ENCODE data around the gene ZMIZ1. TPM values are rescaled to one million over a fixed set of nuclear protein-coding genes. Genes with fewer than 3 reads are reported as not detected.

The ZMIZ1 gene
- total RNA-seq, 1 experiment from 2014 or later, result 22.4 TPM

- peaks cover 95% of the 10 kb centered on the region for H3K36me3 ChIP-seq
- no peaks in the 10 kb centered on the region for H3K27me3 ChIP-seq
- peak; percentile 56 for DNase-seq
- H3K4me3 ChIP-seq, result no peak overlapping the region
- H3K9me3 ChIP-seq, result no peaks in the 10 kb centered on the region
These were observed 60.7 kb downstream of the ZMIZ1 start for GRCh38 chr10:79129361-79129997.

GRCh38 chr10:79130255-79130654 lies 61.5 kb downstream of the ZMIZ1 start:
- Histone ChIP-seq H3K36me3 (peaks cover 95% of the 10 kb centered on the region), H3K9me3 (no peaks in the 10 kb centered on the region)

GRCh38 chr10:79130846-79131245 lies 62.1 kb downstream of the ZMIZ1 start:
- Histone ChIP-seq H3K36me3 (peaks cover 95% of the 10 kb centered on the region), H3K9me3 (no peaks in the 10 kb centered on the region), H3K27me3 (no peaks in the 10 kb centered on the region), H3K4me3 (no peak overlapping the region)
- no peak for DNase-seq

More at GRCh38 chr10:79130255-79130654, 61.5 kb downstream of the ZMIZ1 start:
- DNase-seq, result no peak
- H3K27me3 ChIP-seq, result no peaks in the 10 kb centered on the region
- H3K4me3 ChIP-seq, result no peak overlapping the region

- Histone ChIP-seq H3K4me3 (no peak overlapping the region), H3K27me3 (no peaks in the 10 kb centered on the region), H3K36me3 (peaks cover 95% of the 10 kb centered on the region), H3K9me3 (no peaks in the 10 kb centered on the region)
- no peak for DNase-seq
These were observed 63.3 kb downstream of the ZMIZ1 start for GRCh38 chr10:79131836-79132631.

GRCh38 chr10:79132681-79133381 lies 64.1 kb downstream of the ZMIZ1 start:
- H3K27me3 ChIP-seq, result no peaks in the 10 kb centered on the region
- H3K4me3 ChIP-seq, result no peak overlapping the region
- H3K36me3 ChIP-seq, result peaks cover 96% of the 10 kb centered on the region
- no peak for DNase-seq
- no peaks in the 10 kb centered on the region for H3K9me3 ChIP-seq

GRCh38 chr10:79133416-79133815 lies 64.7 kb downstream of the ZMIZ1 start:
- peaks cover 96% of the 10 kb centered on the region for H3K36me3 ChIP-seq

GRCh38 chr10:79135790-79136189 lies 67.0 kb downstream of the ZMIZ1 start:
- DNase-seq, result no peak
- Histone ChIP-seq H3K9me3 (no peaks in the 10 kb centered on the region), H3K36me3 (peaks cover 95% of the 10 kb centered on the region), H3K27me3 (no peaks in the 10 kb centered on the region), H3K4me3 (no peak overlapping the region)

More at GRCh38 chr10:79133416-79133815, 64.7 kb downstream of the ZMIZ1 start:
- Histone ChIP-seq H3K27me3 (no peaks in the 10 kb centered on the region), H3K4me3 (no peak overlapping the region), H3K9me3 (no peaks in the 10 kb centered on the region)
- DNase-seq, result no peak

DNA sequence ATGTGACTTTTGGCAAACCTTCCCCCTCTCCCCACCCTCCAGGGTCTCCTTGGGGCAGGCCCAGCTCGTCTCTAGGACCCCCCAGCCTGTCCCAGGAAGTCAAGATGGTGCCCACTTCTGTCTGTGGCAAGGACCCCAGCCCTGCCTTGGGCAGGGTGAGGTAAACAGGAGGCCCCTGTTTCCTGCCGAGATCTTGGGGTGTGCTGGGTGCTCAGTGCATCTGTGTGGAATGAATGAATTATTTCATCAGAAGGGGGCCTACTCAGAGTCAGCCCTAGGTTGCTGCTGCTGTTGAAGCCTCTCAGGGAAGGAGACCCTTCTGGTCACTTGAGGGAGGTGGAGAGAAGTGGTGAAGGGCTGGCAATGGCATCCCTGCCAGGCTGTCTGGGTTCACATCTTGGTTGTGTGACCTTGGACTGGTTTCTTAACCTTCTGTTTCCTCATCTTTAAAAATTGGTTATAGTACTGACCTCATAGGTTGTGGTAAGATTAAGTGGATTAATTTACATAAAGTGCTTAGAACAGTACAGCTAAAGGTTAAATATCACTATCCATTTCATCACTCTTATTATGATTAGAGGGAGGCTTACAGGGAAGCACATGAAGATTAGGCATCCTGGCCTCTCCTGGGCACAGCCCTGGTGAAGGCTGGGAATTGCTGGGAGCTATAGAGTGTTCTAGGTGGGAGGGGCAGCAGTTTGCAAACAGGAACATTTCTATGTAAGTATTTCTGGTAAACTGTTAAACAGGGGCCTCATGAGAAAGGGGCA lies 67.7 kb downstream of the ZMIZ1 start:
- no peak for DNase-seq

GRCh38 chr10:79137300-79137756 lies 68.6 kb downstream of the ZMIZ1 start:
- Histone ChIP-seq H3K36me3 (peaks cover 95% of the 10 kb centered on the region), H3K9me3 (no peaks in the 10 kb centered on the region), H3K27me3 (no peaks in the 10 kb centered on the region), H3K4me3 (no peak overlapping the region)
- DNase-seq, result no peak

More for the DNA sequence above, 67.7 kb downstream of the ZMIZ1 start:
- Histone ChIP-seq H3K27me3 (no peaks in the 10 kb centered on the region), H3K4me3 (no peak overlapping the region), H3K36me3 (peaks cover 95% of the 10 kb centered on the region), H3K9me3 (no peaks in the 10 kb centered on the region)

- no peaks in the 10 kb centered on the region for H3K27me3 ChIP-seq
- H3K4me3 ChIP-seq, result no peak overlapping the region
- no peaks in the 10 kb centered on the region for H3K9me3 ChIP-seq
- peaks cover 95% of the 10 kb centered on the region for H3K36me3 ChIP-seq
- DNase-seq, result no peak
These were observed 69.1 kb downstream of the ZMIZ1 start for GRCh38 chr10:79137826-79138225.

DNA sequence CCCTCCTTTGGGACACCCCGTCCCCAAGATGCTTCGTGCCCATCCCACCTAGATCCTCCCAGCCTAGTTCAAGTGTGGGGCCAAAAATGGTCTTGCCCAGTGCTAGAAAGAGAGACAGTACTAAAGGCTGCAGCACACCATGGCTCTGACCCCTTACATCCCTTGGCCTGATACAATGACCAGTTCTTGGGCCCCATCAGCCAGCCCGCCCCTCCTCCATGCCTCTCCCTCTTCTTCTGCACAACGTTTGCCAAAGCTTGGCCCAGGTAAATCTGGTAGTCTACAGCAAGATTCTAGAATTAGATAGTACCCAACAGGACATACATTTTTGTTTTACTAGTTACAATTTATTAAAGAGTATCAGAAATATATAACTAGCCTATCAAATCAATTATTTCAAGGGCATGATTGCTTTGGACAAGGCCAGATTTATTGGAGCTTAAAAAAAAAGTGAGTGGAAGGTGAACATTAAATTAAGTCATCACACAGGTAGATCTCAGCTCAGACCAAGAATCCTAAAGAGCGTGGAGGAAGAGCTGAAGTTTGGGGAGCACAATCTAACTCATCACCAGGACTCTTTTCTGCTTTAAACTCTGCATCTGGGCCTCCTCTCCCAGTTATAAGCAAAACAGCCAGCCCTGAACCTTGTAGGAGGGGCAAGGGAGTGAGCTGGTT lies 69.8 kb downstream of the ZMIZ1 start:
- no peaks in the 10 kb centered on the region for H3K27me3 ChIP-seq
- H3K4me3 ChIP-seq, result no peak overlapping the region
- peaks cover 95% of the 10 kb centered on the region for H3K36me3 ChIP-seq
- no peaks in the 10 kb centered on the region for H3K9me3 ChIP-seq
- no peak for DNase-seq

DNA sequence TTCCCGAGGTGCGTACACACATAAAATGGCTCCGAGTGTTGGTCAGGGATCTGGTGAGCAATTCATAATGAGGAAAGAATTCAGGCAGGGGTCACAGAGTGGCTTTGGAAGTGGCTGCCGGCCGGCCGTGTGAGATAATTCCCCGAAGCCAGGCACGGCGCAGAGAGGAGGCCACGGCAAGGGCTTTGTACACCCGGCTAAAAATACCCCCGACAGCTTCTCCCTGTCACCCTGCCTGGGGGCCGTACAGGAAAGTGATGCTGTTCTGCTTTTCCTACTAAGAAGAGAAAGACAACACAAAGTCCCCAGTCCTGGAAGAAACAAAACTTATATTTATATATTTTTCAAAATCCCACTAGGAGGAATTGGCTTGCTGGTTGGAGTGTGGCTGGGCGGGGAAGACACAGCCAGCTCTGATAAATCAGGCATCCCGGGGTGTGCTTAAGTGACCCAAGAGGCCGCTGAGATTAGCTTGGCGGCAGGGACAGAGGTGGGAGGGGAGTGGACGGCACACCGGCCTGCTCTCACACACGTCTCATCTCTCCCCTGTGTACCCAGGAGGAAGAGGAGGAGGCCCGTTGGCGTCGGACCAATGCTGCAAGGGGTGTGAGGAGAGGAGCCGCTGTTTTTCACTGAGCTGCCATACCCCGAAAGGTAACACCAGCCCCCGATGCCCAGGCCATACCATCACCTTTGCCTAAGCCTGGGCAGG lies 70.5 kb downstream of the ZMIZ1 start:
- no peak for DNase-seq
- Histone ChIP-seq H3K27me3 (no peaks in the 10 kb centered on the region), H3K4me3 (no peak overlapping the region), H3K36me3 (peaks cover 95% of the 10 kb centered on the region), H3K9me3 (no peaks in the 10 kb centered on the region)

GRCh38 chr10:79140085-79140793 lies 71.5 kb downstream of the ZMIZ1 start:
- Histone ChIP-seq H3K27me3 (no peaks in the 10 kb centered on the region), H3K36me3 (peaks cover 92% of the 10 kb centered on the region), H3K9me3 (no peaks in the 10 kb centered on the region), H3K4me3 (no peak overlapping the region)
- DNase-seq, result no peak

- no peaks in the 10 kb centered on the region for H3K9me3 ChIP-seq
- no peak for DNase-seq
These were observed 72.1 kb downstream of the ZMIZ1 start for GRCh38 chr10:79140855-79141254.

GRCh38 chr10:79142064-79142491 lies 73.3 kb downstream of the ZMIZ1 start:
- H3K4me3 ChIP-seq, result no peak overlapping the region
- DNase-seq, result no peak
- no peaks in the 10 kb centered on the region for H3K27me3 ChIP-seq
- no peaks in the 10 kb centered on the region for H3K9me3 ChIP-seq
- peaks cover 84% of the 10 kb centered on the region for H3K36me3 ChIP-seq

More at GRCh38 chr10:79140855-79141254, 72.1 kb downstream of the ZMIZ1 start:
- Histone ChIP-seq H3K36me3 (peaks cover 92% of the 10 kb centered on the region), H3K27me3 (no peaks in the 10 kb centered on the region), H3K4me3 (no peak overlapping the region)
